SK-N-SH treated with all-trans-retinoic acid at 6 μM for 48 hours (cell line): ENCODE measurements around the gene SDR42E2.

ENCODE experiments used
- ARNTL ChIP-seq: fragments of 450-650 bp; formaldehyde crosslinking; IDR thresholded peaks from 2 replicates; pipeline ENCODE4 v1.5.0; 2020; ENCODE audit warnings: low read depth, mild to moderate bottlenecking, moderate library complexity, borderline replicate concordance
- GLIS3 ChIP-seq: fragments of 250-450 bp; sonication (Bioruptor Pico); IDR thresholded peaks from 2 replicates; pipeline ENCODE4 v1.5.0; 2020; ENCODE audit warnings: mild to moderate bottlenecking, moderate library complexity
- OSR1 ChIP-seq: fragments of 250-450 bp; sonication (Bioruptor Pico); IDR thresholded peaks from 2 replicates; pipeline ENCODE4 v1.8.0; 2022; ENCODE audit warnings: moderate library complexity, mild to moderate bottlenecking, inconsistent platforms
- PPARA ChIP-seq: fragments of 250-450 bp; sonication (Bioruptor Pico); IDR thresholded peaks from 2 replicates; pipeline ENCODE4 v1.5.0; 2020; ENCODE audit warnings: mild to moderate bottlenecking, borderline replicate concordance
- RARB ChIP-seq: fragments of 250-450 bp; sonication (Bioruptor Pico); IDR thresholded peaks from 2 replicates; pipeline ENCODE4 v1.8.0; 2021; ENCODE audit warnings: mild to moderate bottlenecking, moderate library complexity
- TCF4 ChIP-seq: fragments of 250-450 bp; sonication (Bioruptor Pico); IDR thresholded peaks from 2 replicates; pipeline ENCODE4 v1.8.0; 2021; ENCODE audit warnings: mild to moderate bottlenecking, moderate library complexity, borderline replicate concordance
- TOX ChIP-seq: fragments of 250-450 bp; sonication (Bioruptor Pico); IDR thresholded peaks from 2 replicates; pipeline ENCODE4 v1.8.0; 2021; ENCODE audit warnings: mild to moderate bottlenecking, moderate library complexity, borderline replicate concordance
- ZC3H10 ChIP-seq: fragments of 250-450 bp; sonication (Bioruptor Pico); IDR thresholded peaks from 2 replicates; pipeline ENCODE4 v1.5.1; 2021; ENCODE audit warnings: mild to moderate bottlenecking, moderate library complexity
- ZFP30 ChIP-seq: fragments of 450-650 bp; formaldehyde crosslinking; IDR thresholded peaks from 2 replicates; pipeline ENCODE4 v1.5.0; 2022; ENCODE audit warnings: mild to moderate bottlenecking, moderate library complexity
- ZNF565 ChIP-seq: fragments of 450-650 bp; formaldehyde crosslinking; conservative IDR thresholded peaks from 2 replicates; pipeline ENCODE4 v1.5.0; 2020; ENCODE audit warnings: low read depth, mild to moderate bottlenecking, moderate library complexity
- TF ChIP-seq, protein P1 (sequence below): fragments of 250-450 bp; sonication (Bioruptor Pico); IDR thresholded peaks from 2 replicates; pipeline ENCODE4 v1.8.0; 2020; ENCODE audit warnings: mild to moderate bottlenecking, moderate library complexity, borderline replicate concordance
- TF ChIP-seq, protein P2 (sequence below): fragments of 250-450 bp; sonication (Bioruptor Pico); IDR thresholded peaks from 2 replicates; pipeline ENCODE4 v1.5.1; 2020; ENCODE audit warnings: low read depth, mild to moderate bottlenecking, moderate library complexity
- TF ChIP-seq, protein P3 (sequence below): fragments of 250-450 bp; sonication (Bioruptor Pico); IDR thresholded peaks from 2 replicates; pipeline ENCODE4 v1.8.0; 2021; ENCODE audit warnings: low read depth, mild to moderate bottlenecking, moderate library complexity, borderline replicate concordance
- TF ChIP-seq, protein P4 (sequence below): fragments of 250-450 bp; sonication (Bioruptor Pico); IDR thresholded peaks from 2 replicates; pipeline ENCODE4 v1.5.0; 2020; ENCODE audit warnings: mild to moderate bottlenecking, moderate library complexity

DNA sequence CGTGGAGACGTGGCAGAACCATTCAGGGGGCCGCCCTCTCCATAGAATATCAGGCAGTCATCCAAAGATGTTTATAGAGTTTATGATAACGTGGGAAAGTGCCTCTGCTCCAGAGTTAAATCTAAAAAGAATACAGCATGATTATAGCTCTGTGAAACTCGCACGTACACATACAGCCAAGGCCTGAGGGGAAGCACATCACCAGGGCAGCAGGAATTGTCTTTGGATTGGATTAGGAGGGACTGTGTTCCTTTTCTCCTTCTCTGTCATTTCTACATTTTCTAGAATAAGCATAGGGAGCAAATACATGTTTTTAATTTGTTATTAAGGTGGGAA lies 70.7 kb downstream of the SDR42E2 start:
- TF ChIP-seq, protein P1, sequence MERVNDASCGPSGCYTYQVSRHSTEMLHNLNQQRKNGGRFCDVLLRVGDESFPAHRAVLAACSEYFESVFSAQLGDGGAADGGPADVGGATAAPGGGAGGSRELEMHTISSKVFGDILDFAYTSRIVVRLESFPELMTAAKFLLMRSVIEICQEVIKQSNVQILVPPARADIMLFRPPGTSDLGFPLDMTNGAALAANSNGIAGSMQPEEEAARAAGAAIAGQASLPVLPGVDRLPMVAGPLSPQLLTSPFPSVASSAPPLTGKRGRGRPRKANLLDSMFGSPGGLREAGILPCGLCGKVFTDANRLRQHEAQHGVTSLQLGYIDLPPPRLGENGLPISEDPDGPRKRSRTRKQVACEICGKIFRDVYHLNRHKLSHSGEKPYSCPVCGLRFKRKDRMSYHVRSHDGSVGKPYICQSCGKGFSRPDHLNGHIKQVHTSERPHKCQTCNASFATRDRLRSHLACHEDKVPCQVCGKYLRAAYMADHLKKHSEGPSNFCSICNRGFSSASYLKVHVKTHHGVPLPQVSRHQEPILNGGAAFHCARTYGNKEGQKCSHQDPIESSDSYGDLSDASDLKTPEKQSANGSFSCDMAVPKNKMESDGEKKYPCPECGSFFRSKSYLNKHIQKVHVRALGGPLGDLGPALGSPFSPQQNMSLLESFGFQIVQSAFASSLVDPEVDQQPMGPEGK (CRISPR knock-in tag): no peak
- no peak for TF ChIP-seq RARB (CRISPR knock-in tag)
- TF ChIP-seq, protein P2, sequence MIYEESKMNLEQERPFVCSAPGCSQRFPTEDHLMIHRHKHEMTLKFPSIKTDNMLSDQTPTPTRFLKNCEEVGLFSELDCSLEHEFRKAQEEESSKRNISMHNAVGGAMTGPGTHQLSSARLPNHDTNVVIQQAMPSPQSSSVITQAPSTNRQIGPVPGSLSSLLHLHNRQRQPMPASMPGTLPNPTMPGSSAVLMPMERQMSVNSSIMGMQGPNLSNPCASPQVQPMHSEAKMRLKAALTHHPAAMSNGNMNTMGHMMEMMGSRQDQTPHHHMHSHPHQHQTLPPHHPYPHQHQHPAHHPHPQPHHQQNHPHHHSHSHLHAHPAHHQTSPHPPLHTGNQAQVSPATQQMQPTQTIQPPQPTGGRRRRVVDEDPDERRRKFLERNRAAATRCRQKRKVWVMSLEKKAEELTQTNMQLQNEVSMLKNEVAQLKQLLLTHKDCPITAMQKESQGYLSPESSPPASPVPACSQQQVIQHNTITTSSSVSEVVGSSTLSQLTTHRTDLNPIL: no peak
- no peak for TF ChIP-seq ZNF565 (CRISPR knock-in tag)
- no peak for TF ChIP-seq ZC3H10 (CRISPR knock-in tag)
- TF ChIP-seq, protein P3, sequence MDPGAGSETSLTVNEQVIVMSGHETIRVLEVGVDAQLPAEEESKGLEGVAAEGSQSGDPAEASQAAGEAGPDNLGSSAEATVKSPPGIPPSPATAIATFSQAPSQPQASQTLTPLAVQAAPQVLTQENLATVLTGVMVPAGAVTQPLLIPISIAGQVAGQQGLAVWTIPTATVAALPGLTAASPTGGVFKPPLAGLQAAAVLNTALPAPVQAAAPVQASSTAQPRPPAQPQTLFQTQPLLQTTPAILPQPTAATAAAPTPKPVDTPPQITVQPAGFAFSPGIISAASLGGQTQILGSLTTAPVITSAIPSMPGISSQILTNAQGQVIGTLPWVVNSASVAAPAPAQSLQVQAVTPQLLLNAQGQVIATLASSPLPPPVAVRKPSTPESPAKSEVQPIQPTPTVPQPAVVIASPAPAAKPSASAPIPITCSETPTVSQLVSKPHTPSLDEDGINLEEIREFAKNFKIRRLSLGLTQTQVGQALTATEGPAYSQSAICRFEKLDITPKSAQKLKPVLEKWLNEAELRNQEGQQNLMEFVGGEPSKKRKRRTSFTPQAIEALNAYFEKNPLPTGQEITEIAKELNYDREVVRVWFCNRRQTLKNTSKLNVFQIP (CRISPR knock-in tag): no peak
- TF ChIP-seq, protein P4, sequence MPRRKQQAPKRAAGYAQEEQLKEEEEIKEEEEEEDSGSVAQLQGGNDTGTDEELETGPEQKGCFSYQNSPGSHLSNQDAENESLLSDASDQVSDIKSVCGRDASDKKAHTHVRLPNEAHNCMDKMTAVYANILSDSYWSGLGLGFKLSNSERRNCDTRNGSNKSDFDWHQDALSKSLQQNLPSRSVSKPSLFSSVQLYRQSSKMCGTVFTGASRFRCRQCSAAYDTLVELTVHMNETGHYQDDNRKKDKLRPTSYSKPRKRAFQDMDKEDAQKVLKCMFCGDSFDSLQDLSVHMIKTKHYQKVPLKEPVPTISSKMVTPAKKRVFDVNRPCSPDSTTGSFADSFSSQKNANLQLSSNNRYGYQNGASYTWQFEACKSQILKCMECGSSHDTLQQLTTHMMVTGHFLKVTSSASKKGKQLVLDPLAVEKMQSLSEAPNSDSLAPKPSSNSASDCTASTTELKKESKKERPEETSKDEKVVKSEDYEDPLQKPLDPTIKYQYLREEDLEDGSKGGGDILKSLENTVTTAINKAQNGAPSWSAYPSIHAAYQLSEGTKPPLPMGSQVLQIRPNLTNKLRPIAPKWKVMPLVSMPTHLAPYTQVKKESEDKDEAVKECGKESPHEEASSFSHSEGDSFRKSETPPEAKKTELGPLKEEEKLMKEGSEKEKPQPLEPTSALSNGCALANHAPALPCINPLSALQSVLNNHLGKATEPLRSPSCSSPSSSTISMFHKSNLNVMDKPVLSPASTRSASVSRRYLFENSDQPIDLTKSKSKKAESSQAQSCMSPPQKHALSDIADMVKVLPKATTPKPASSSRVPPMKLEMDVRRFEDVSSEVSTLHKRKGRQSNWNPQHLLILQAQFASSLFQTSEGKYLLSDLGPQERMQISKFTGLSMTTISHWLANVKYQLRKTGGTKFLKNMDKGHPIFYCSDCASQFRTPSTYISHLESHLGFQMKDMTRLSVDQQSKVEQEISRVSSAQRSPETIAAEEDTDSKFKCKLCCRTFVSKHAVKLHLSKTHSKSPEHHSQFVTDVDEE (CRISPR knock-in tag): no peak
- no peak for TF ChIP-seq TOX
- no peak for TF ChIP-seq PPARA
- no peak for TF ChIP-seq ZFP30 (CRISPR knock-in tag)
- TF ChIP-seq ARNTL (CRISPR knock-in tag): no peak
- no peak for TF ChIP-seq OSR1 (CRISPR knock-in tag)
- TF ChIP-seq TCF4: no peak
- no peak for TF ChIP-seq GLIS3 (CRISPR knock-in tag)
